NCI-H460 (cell line): ENCODE results near the gene COL6A3. TPM values are rescaled to one million over a fixed set of nuclear protein-coding genes. Genes with fewer than 3 reads are reported as not detected.

ENCODE experiments used
- DNase-seq: peaks from one replicate; pipeline ENCODE4 v3.0.0-alpha.2; 2016; ENCODE audit warnings: low read depth; ENCODE audit errors: extremely low read depth
- total RNA-seq: library from RNA; depleted of rRNA; stranded (reverse); fragments of >200 nt; shearing (Covaris generic); gene quantifications from 2 replicates; pipeline ENCODE4 v1.2.3, GENCODE V29; 2014; rRNA removed

COL6A3 gene
- total RNA-seq, 1 experiment from 2014 or later = 0.27 TPM

DNA sequence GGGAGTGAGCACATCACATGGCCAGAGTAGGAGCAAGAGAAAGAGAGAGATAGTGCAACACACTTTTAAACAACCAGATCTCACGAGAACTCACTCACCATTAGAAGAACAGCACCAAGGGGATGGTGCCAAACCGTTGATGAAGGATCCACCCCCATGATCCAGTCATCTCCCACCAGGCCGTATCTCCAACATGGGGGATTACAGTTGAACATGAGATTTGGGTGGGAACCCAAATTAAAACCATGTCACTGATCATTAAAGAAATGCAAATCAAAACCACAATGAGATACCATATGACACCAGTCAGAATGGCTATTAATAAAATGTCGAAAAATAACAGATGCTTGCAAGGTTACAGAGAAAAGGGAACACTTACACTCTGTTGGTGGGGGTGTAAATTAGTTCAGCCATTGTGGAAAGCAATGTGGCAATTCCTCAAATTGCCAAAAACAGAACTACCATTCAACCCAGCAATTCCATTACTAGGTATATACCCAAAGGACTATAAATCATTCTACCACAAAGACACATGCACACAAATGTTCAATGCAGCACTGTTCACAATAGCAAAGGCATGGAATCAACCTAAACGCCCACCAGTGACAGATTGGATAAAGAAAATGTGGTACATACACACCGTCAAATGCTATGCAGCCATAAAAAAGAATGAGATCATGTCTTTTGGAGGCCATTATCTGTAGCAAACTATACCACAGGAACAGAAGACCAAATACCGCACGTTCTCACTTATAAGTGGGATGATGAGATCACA lies 137.1 kb downstream of the COL6A3 start:
- no peak for DNase-seq

Other genes starting within 250 kb of the COL6A3 start
- gene MLPH, start 73.1 kb upstream of the COL6A3 start, total RNA-seq = 81.6 and 107 TPM in 2 replicates
- not detected in 2 replicates for gene PRLH, start 152.4 kb upstream of the COL6A3 start, total RNA-seq
- 0.32 and 0.55 TPM in 2 replicates for gene RAB17, start 176.6 kb upstream of the COL6A3 start, total RNA-seq
- 43.6 and 57.7 TPM in 2 replicates for gene LRRFIP1, start 213.4 kb upstream of the COL6A3 start, total RNA-seq